ENCODE measurements around the gene PARP3.
"Not testable (repeated sequence)": the region's sequence is repeated elsewhere in the genome, so short reads cannot be mapped to it uniquely, and the experiment has no call there.

PARP3 gene

GRCh38 chr3:51985063-51985462 lies 42.9 kb downstream of the PARP3 start:
- no peak for DNase-seq (ENCODE audit: low spot score)

GRCh38 chr3:51986010-51986947 lies 44.1 kb downstream of the PARP3 start:
- peak; percentile 34 for DNase-seq (ENCODE audit: low spot score)

- no peak for DNase-seq (ENCODE audit: low spot score)
Observed at GRCh38 chr3:51987568-51987967, 45.4 kb downstream of the PARP3 start.

- no peak for DNase-seq (ENCODE audit: low spot score)
Observed at GRCh38 chr3:51988286-51989146, 46.4 kb downstream of the PARP3 start.

GRCh38 chr3:51990501-51990971 lies 48.4 kb downstream of the PARP3 start:
- DNase-seq (ENCODE audit: low spot score), result not testable (repeated sequence)

- DNase-seq (ENCODE audit: low spot score), result no peak
Observed at GRCh38 chr3:51992017-51992682, 50.0 kb downstream of the PARP3 start.

- not testable (repeated sequence) for DNase-seq (ENCODE audit: low spot score)
Observed at GRCh38 chr3:51993657-51994056, 51.5 kb downstream of the PARP3 start.

- DNase-seq (ENCODE audit: low spot score), result no peak
Observed at GRCh38 chr3:51994530-51994929, 52.4 kb downstream of the PARP3 start.

- DNase-seq (ENCODE audit: low spot score), result peak; percentile 95
Observed at GRCh38 chr3:51995346-51996163, 53.4 kb downstream of the PARP3 start, which contains the start of gene RPL29. RPL29 (minus strand) TSS chr3:51995895; CDS start chr3:51995461, 434 bp downstream.

GRCh38 chr3:51997172-51997571 lies 55.0 kb downstream of the PARP3 start:
- no peak for DNase-seq (ENCODE audit: low spot score)

GRCh38 chr3:51997935-51998596 lies 55.9 kb downstream of the PARP3 start:
- DNase-seq (ENCODE audit: low spot score), result peak; percentile 94
